Nephron progenitor cell (in vitro differentiated cells): ENCODE data around the gene DRC7.
A peak's percentile ranks its signal among the peaks of the same experiment; 100 is the strongest.
"Not testable (repeated sequence)": the region's sequence is repeated elsewhere in the genome, so short reads cannot be mapped to it uniquely, and the experiment has no call there.

Experiments used
- DNase-seq: peaks from one replicate; pipeline ENCODE4 v3.0.0; 2021
- H3K27ac Mint-ChIP-seq: 2 replicates; pipeline ENCODE4 v1.8.0; 2021; ENCODE audit warnings: mild to moderate bottlenecking, moderate library complexity, mixed read lengths
- H3K27me3 Mint-ChIP-seq: 2 replicates; pipeline ENCODE4 v1.8.0; 2021; ENCODE audit warnings: mild to moderate bottlenecking, low read depth, mixed read lengths; ENCODE audit not compliant: poor library complexity
- H3K36me3 Mint-ChIP-seq: 2 replicates; pipeline ENCODE4 v1.8.0; 2021; ENCODE audit warnings: low read depth, mixed read lengths
- H3K4me1 Mint-ChIP-seq: 2 replicates; pipeline ENCODE4 v1.8.0; 2021; ENCODE audit warnings: mixed read lengths
- H3K4me3 Mint-ChIP-seq: 2 replicates; pipeline ENCODE4 v1.8.0; 2021; ENCODE audit warnings: mild to moderate bottlenecking, moderate library complexity, mixed read lengths
- H3K9me3 Mint-ChIP-seq: 2 replicates; pipeline ENCODE4 v1.8.0; 2021; ENCODE audit warnings: mild to moderate bottlenecking, moderate library complexity, mixed read lengths
- TF ChIP-seq, protein P1 (sequence below): fragments of 200-600 bp; sonication (generic); IDR thresholded peaks from 2 replicates; pipeline ENCODE4 v1.5.0; 2021; ENCODE audit warnings: antibody characterized with exemption

Gene DRC7

DNA sequence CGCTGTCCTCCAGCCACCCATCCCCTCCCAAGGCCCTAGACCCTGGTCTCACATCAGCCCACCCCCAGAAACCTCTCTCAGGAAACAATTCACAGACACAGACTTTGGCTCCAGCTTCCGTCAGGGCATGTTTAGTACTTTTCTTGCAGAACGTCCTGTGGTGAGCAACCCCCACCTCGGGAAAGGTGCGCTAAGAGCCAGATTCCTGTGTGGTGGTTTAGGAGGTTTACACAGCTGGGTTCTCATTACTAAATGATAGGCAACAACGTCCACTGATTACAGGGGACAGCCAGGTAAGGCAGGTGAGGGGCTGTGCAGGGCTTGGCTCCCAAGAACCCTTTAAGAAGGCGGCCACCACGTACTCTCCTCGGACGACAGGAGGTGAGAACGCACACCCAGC is 78.4 kb downstream of the DRC7 start:
- DNase-seq: no peak
- H3K9me3 Mint-ChIP-seq: no peaks in the 10 kb centered on the region
- H3K36me3 Mint-ChIP-seq: no peaks in the 10 kb centered on the region
- H3K27ac Mint-ChIP-seq: no peak overlapping the region
- peaks cover 4% of the 10 kb centered on the region for H3K27me3 Mint-ChIP-seq
- TF ChIP-seq, protein P1, sequence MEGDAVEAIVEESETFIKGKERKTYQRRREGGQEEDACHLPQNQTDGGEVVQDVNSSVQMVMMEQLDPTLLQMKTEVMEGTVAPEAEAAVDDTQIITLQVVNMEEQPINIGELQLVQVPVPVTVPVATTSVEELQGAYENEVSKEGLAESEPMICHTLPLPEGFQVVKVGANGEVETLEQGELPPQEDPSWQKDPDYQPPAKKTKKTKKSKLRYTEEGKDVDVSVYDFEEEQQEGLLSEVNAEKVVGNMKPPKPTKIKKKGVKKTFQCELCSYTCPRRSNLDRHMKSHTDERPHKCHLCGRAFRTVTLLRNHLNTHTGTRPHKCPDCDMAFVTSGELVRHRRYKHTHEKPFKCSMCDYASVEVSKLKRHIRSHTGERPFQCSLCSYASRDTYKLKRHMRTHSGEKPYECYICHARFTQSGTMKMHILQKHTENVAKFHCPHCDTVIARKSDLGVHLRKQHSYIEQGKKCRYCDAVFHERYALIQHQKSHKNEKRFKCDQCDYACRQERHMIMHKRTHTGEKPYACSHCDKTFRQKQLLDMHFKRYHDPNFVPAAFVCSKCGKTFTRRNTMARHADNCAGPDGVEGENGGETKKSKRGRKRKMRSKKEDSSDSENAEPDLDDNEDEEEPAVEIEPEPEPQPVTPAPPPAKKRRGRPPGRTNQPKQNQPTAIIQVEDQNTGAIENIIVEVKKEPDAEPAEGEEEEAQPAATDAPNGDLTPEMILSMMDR: no peak
- H3K4me3 Mint-ChIP-seq: no peak overlapping the region
- peaks cover 24% of the 10 kb centered on the region for H3K4me1 Mint-ChIP-seq

DNA sequence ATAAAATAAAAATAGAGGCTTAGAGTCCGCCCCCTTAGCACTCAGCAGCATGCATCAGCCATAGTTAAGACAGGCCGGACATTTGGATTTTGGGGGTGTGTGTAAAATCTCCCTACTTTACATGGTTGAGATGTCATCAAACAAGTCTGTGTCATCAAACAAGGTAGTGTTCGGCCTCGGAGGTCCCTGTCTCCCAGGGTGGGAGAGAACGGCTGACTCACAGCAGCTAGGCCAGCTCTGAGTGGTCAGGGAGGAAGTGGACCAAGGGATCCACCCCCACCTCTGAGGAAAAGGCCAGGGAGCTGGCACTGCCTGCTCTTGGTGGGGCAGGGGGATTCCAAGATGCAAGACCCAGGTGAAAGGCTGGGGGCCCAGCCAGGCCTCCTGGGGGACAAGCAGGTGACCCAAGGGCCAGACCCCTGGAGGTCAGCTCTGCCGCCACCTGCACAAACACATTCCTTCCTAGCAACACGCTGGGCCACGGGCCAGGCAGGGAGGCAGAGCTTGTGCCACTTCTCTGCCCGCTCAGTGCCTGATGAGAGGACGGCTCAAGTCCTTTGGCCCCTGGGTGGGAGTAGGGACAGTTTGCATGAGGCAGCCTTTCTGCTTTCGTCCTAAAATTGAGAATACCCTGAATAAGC is 79.2 kb downstream of the DRC7 start:
- peaks cover 4% of the 10 kb centered on the region for H3K27me3 Mint-ChIP-seq
- no peaks in the 10 kb centered on the region for H3K36me3 Mint-ChIP-seq
- H3K4me1 Mint-ChIP-seq: peaks cover 24% of the 10 kb centered on the region
- DNase-seq: no peak
- TF ChIP-seq, protein P1: no peak
- H3K4me3 Mint-ChIP-seq: no peak overlapping the region
- no peaks in the 10 kb centered on the region for H3K9me3 Mint-ChIP-seq
- H3K27ac Mint-ChIP-seq: peak overlapping the region; percentile 57

GRCh38 chr16:57774705-57775285 is 80.2 kb downstream of the DRC7 start:
- DNase-seq: no peak
- no peak overlapping the region for H3K27ac Mint-ChIP-seq
- H3K36me3 Mint-ChIP-seq: peaks cover 5% of the 10 kb centered on the region
- TF ChIP-seq, protein P1: no peak
- H3K4me3 Mint-ChIP-seq: no peak overlapping the region
- peaks cover 4% of the 10 kb centered on the region for H3K27me3 Mint-ChIP-seq
- H3K9me3 Mint-ChIP-seq: no peaks in the 10 kb centered on the region
- H3K4me1 Mint-ChIP-seq: peaks cover 24% of the 10 kb centered on the region

DNA sequence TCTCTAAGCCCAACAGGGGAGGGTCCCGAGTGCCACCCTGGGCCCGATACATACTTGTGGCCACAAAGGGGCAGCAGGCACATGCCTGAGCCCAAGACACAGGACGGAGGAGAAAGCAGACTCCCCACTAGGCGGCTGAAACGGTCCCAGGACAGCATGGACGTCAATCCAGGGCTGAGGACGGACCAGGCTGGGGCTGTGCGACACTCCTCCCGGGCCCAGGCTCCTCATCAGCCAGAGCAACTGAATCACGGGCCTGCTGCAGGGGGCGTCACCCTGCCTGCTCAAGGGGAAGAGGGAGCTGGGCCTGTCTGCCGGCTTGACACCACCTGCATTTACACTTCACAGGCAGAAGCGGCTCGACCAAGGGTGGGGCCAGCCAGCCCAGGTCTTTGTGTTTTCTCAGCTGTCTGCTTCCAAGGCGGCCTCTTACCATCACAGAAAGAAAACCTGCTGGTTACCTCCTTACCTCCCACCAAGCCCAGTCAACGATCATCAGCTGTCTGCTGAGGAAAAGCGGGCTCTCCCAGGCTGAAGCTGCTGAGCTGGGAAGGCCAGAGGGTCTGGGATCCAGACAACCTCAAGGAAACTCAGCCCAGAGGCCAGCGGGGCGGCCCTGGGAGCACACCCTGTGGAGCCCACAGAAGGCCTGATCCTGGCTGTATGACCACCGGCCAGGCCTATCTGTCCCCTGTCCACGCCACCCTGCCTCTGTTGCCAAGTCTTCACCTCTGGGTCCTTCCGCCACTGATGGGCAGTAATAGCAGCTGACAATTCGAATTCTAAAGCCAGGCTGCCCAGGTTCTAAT is 81.3 kb downstream of the DRC7 start:
- Mint-ChIP-seq H3K36me3 (peaks cover 5% of the 10 kb centered on the region), H3K27me3 (peaks cover 4% of the 10 kb centered on the region), H3K4me1 (peaks cover 24% of the 10 kb centered on the region), H3K4me3 (no peak overlapping the region), H3K9me3 (no peaks in the 10 kb centered on the region), H3K27ac (no peak overlapping the region)
- peak; percentile 78 for DNase-seq
- TF ChIP-seq, protein P1: peak; percentile 71

DNA sequence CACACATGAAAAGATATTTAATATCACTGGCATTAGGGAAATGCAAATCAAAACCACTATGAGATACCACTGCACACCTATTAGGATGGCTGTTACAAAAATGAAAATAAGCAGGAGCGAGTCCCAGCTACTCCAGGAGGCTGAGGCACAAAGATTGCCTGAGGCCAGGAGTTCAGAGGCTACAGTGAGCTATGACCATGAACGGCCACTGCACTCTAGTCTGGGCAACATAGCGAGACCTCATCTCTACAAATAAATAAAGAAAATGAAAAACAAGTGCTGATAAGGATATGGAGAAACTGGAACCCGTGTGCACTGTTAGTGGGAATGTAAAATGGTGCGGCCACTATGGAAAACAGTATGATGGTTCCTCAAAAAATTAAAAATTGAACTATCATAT is 84.1 kb downstream of the DRC7 start:
- no peak overlapping the region for H3K27ac Mint-ChIP-seq
- peaks cover 4% of the 10 kb centered on the region for H3K27me3 Mint-ChIP-seq
- H3K9me3 Mint-ChIP-seq: no peaks in the 10 kb centered on the region
- peaks cover 5% of the 10 kb centered on the region for H3K36me3 Mint-ChIP-seq
- H3K4me3 Mint-ChIP-seq: no peak overlapping the region
- DNase-seq: no peak
- peaks cover 19% of the 10 kb centered on the region for H3K4me1 Mint-ChIP-seq
- TF ChIP-seq, protein P1: no peak

DNA sequence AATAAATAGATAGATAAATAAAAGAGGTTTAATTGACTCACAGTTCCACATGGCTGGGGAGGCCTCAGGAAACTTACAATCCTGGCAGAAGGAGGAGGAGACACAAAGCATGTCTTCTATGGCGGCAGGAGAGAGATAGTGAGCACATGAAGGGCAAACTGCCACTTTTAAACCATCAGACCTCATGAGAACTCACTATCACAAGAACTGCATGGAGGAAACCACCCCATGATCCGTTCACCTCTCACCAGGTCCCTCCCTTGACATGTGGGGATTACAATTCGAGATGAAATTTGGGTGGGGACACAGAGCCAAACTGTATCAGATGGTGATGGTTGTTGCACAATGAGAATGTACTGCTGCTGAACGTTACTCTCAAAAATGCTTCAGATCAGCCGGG is 85.2 kb downstream of the DRC7 start:
- not testable (repeated sequence) for H3K9me3 Mint-ChIP-seq, H3K27ac Mint-ChIP-seq, H3K27me3 Mint-ChIP-seq, H3K4me3 Mint-ChIP-seq, DNase-seq, H3K36me3 Mint-ChIP-seq
- peaks cover 16% of the 10 kb centered on the region for H3K4me1 Mint-ChIP-seq
